Inferior parietal cortex (tissue), 1 donor: ENCODE results near the gene HSP90AA1.
"Not testable (repeated sequence)": the region's sequence is repeated elsewhere in the genome, so short reads cannot be mapped to it uniquely, and the experiment has no call there.

Source experiments
- DNase-seq: peaks from one replicate; pipeline ENCODE4 v3.0.0-alpha.2; 2016; ENCODE audit errors: extremely low spot score

HSP90AA1 gene

DNA sequence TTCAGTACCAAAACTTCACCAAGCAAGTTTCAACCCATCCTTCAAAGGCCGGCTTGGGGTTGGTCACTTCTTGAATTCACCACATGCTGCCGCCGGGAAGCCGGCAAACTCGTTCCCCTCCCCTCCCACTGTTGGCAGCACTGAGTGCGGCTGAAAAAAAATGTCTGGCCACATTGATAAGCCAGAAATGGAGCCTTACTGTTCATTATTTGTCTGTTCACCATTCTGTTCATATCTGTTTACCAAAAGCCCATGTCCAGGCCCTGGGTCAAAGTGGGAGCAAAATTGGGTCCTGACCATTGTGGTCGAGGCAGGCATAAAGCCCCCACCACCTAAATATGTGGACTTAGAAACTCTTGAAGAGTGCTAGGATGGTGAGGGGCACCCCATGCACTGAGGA, 7.3 kb upstream of the HSP90AA1 start:
- no peak for DNase-seq

DNA sequence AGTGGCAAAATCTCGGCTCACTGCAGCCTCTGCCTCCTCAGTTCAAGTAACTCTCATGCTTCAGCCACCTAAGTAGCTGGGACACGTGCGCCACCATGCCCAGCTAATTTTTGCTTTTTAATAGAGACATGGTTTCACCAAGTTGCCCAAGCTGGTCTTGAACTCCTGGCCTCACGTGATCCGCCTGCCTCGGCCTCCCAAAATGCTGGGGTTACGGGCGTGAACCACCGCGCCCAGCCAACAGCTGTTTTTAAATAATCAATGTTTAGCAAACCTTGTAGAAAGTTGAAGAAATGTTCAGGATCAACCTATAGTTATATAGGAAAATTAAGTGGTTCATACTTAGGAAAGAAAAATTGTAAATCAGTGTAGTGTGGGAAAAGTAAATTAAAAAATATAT, 6.0 kb upstream of the HSP90AA1 start:
- DNase-seq, result no peak

DNA sequence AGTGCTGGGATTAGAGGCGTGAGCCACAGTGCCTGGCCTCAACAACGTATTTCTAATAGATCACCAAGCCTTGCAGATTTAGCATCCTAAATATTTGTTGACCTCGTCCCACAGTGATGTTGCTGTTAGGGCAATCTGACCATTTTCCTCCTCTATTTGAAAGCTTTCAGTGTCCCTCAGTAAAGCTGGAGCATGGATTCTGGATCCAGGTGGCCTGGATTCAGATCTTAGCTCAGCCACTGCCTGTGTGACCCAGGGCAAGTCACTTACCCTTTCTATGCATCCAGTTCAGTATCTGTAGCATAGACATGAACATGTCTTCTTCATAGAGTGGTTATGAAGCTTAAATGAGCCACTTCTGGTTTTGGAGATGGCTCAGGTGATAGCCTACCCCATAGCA, 3.9 kb upstream of the HSP90AA1 start:
- no peak for DNase-seq

- no peak for DNase-seq
These were observed 2.9 kb upstream of the HSP90AA1 start for GRCh38 chr14:102089621-102090343.

- DNase-seq, result no peak
These were observed 1.4 kb upstream of the HSP90AA1 start for GRCh38 chr14:102088012-102088792.

DNA sequence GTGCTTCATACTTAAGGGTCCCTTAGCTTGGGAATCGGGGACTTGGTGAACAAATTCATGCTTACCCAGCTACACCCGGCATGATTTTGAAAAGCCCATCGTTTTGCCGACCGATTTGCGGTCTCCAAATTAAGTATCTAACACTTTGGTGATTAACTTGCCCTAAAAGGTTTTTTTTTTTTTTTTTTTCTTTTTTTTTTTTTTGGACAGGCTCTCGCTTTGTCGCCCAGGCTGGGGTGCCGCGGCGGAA, 843 bp upstream of the HSP90AA1 start:
- DNase-seq, result no peak

DNA sequence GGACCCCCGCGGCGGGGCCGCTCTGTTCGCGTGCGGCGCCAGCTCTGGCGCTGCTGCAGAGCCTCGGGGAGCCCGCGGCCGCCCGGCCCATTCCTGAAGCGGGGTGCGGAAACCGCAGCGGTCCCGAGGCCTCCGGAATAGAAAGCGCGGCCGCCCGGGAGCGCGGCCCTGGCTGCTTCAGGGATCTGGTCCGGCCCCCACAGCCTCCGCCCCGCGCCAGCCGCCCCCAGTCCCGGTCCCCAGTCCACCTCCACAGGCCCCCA, 204 bp downstream of the HSP90AA1 start:
- DNase-seq, result no peak

DNA sequence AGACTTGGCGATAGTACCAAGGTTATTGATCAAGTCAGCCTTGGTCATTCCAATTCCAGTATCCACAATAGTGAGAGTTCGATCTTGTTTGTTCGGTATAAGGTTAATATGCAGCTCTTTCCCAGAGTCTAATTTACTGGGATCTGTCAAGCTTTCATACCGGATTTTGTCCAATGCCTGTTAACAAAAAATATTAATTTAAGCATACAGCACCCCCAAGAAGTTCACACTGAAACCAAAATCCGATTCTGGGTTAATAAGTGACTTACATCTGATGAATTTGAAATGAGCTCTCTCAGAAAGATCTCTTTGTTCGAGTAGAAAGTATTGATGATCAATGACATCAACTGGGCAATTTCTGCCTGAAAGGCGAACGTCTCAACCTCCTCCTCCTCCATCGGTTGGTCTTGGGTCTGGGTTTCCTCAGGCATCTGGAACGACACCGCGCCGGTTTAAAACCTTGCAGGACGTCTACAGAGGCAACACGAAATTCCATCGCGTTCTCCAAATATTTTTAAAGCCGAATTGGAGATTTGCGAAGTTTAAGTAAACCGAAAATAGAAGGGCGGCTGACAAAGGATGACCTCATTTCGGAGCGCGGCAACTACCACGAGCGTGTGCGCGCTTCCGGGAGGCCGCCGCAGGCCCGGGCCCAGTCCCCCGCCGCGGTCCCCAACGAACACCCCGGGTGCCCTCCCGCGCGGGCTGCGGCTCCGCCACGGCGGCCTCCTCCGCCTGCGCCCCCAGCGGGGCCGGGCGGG, 716 bp downstream of the HSP90AA1 start:
- DNase-seq, result peak; percentile 61

DNA sequence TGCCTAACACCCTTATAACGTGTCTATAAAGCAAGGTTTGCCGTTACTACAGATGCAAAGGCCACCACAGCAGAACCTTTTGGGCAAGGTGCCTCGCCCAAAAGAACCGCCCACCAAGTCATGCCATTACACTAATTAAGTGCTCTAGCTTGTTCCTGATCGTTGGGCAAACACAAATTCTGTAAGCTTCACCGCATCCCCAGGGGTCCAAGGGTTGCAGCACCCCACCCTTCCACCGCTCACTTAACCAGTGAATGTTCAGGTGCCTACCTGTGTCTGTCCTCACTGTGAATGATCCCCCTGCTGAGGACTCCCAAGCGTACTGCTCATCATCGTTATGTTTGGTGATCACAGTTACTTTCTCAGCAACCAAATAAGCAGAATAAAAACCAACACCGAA, 1.4 kb downstream of the HSP90AA1 start:
- DNase-seq, result no peak

DNA sequence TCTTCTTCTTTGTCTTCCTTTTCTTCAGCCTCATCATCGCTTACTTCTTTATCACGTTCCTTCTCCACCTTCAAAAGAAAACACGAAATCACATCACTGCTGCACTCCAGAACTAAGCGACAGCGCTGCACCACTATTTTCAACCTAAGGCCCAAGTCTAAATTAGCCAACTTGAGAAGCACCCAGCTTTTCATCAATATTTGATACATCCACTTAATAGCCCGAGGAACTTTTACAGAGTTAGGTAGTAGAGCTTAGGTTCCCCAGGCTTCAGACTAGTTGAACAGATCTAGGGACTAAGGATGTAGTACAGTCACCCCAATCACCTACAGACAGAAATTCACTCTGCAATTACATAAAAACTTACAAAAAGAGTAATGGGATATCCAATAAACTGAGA, 1.9 kb downstream of the HSP90AA1 start:
- no peak for DNase-seq

GRCh38 chr14:102084522-102084921, 2.3 kb downstream of the HSP90AA1 start:
- DNase-seq, result not testable (repeated sequence)

GRCh38 chr14:102081231-102082080, 5.4 kb downstream of the HSP90AA1 start:
- DNase-seq, result no peak

DNA sequence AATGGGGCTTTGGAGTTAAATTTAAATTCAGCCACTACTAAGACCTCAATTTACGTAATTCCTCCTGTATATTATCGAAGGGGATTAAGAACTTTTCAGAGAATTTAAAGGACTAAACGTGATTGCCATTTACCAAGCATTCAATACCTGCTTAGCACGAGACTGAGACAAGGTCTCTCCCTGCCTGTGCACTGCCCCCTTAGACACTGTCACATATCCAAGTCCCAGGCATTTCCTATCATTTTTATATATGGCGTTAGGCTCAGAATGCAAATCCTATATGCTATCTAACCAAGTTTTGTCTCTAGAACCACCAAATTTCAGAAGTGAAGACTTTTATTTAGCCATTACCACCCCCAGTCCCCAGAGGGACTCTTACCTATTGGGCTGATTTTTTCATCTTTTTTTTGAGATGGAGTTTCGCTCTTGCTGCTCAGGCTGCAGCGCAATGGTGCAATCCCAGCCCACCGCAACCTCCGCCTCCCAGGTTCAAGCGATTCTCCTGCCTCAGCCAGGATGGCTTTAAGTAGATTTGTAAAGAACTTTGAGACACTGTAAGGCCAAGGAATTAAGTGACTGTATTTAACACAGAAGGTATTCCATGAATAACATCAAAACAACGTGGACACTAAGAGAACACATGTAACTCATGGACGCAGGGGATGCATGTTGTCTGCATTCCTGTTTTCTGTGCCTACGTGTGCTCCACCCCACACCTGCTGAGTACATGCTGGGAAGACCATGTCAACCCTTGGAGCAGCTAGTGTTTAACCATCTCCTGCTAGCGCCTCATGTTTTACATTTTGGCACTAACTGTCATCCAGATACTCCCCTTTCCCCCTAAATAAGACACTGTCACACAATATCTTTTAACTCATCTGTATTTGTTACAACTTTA, 6.4 kb downstream of the HSP90AA1 start:
- no peak for DNase-seq

DNA sequence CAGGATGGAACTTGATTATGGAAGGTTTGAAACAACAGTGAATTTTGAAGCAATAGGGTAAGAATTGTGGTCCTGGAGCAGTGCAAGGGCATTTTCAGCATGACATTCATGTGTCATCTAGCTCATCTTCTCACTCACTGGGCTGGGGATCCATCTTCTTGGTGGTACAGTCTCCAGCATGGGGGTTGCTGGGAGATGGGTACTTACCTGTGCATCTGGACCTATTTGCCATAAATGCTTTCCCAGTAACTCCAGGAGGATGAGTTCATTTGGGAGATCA, 7.2 kb downstream of the HSP90AA1 start:
- no peak for DNase-seq

GRCh38 chr14:102078831-102079699, 7.8 kb downstream of the HSP90AA1 start:
- no peak for DNase-seq

DNA sequence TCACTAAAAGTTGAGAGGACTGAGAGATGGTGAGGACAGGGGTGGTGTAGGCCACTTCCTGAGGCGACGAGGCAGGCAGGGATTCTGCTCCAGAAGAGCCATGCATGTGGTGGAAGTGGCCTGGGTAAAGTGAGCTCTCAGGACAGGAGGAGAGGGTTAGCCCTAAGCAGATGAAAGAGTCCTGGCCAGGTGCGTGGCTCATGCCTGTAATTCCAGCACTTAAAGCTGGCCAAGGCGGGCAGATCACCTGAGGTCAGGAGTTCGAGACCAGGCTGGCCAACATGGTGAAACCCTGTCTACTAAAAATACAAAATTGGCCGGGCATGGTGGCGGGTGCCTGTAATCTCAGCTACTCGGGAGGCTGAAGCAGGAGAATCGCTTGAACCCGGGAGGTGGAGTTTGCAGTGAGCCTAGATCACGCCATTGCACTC, 8.5 kb downstream of the HSP90AA1 start:
- not testable (repeated sequence) for DNase-seq

- no peak for DNase-seq
These were observed 9.5 kb downstream of the HSP90AA1 start for GRCh38 chr14:102077382-102077709.

- DNase-seq, result no peak
These were observed 11.7 kb downstream of the HSP90AA1 start for GRCh38 chr14:102075155-102075554.

- no peak for DNase-seq
These were observed 12.4 kb downstream of the HSP90AA1 start for GRCh38 chr14:102074415-102074964.

DNA sequence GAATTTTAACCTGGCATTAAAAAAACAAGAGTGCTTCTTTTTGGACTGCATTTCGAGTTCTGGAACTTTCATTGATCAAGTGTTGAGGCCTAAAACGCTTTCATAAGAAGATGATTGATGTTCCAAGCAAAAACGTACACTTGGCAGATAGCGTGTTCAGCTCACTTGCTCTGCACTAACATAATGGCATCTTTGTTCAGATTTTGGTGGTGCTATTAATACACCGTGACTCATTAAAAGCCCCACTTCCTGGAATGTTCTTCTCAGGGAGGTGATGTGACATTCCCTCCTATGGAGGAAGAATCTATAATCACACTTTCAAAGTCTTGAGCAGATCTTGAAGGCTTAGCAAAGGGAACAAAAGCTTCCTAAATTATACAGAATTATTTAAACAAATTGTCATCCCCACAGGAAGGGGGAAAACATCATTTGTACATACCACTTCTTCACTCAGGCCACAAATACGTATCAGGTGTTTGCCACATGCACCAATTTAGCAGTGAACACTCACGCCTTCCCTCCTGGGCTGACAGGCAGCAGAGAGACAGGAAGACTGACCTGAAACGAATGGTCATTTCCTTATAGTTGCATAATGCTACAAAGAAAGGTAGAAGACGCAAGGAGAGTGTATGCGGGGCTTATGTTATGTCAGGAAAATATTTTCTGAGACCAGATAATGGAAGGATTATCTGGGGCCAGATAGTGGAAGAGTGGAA, 15.4 kb downstream of the HSP90AA1 start:
- no peak for DNase-seq
